MM.1S (cell line): ENCODE measurements around the gene ETV6.

Experiments
- DNase-seq: peaks from one replicate; pipeline ENCODE4 v3.0.0-alpha.2; 2015
- H2AFZ ChIP-seq: fragments of 300-600 bp; sonication (generic); 2 replicates; pipeline ENCODE4 v1.6.0; 2016; ENCODE audit warnings: antibody characterized with exemption, low read length
- H3F3A ChIP-seq: fragments of 300-600 bp; sonication (generic); 2 replicates; pipeline ENCODE4 v1.6.1; 2016; ENCODE audit warnings: mild to moderate bottlenecking, antibody characterized with exemption, low read length, moderate library complexity, mixed read lengths; ENCODE audit not compliant: insufficient read depth
- H3K27ac ChIP-seq: fragments of 300-600 bp; sonication (generic); 2 replicates; pipeline ENCODE4 v1.5.1; 2016; ENCODE audit warnings: mild to moderate bottlenecking, low read length
- H3K27me3 ChIP-seq: fragments of 300-600 bp; sonication (generic); replicated peaks from 2 replicates; pipeline ENCODE4 v1.6.0; 2016; ENCODE audit warnings: low read length; ENCODE audit not compliant: insufficient read depth
- H3K36me3 ChIP-seq: fragments of 300-600 bp; sonication (generic); replicated peaks from 2 replicates; pipeline ENCODE4 v1.6.1; 2016; ENCODE audit warnings: mild to moderate bottlenecking, low read length, mixed read lengths; ENCODE audit not compliant: insufficient read depth
- H3K4me1 ChIP-seq: fragments of 300-600 bp; sonication (generic); 2 replicates; pipeline ENCODE4 v1.6.1; 2016; ENCODE audit warnings: low read length, mixed read lengths
- H3K4me2 ChIP-seq: fragments of 300-600 bp; sonication (generic); 2 replicates; pipeline ENCODE4 v1.6.0; 2016; ENCODE audit warnings: low read depth, low read length
- H3K4me3 ChIP-seq: fragments of 300-600 bp; sonication (generic); 2 replicates; pipeline ENCODE4 v1.5.1; 2016; ENCODE audit warnings: low read length, mixed read lengths
- H3K79me2 ChIP-seq: fragments of 300-600 bp; sonication (generic); 2 replicates; pipeline ENCODE4 v1.6.1; 2016; ENCODE audit warnings: mixed run types, low read length, mixed read lengths
- H3K9ac ChIP-seq: fragments of 300-600 bp; sonication (generic); 2 replicates; pipeline ENCODE4 v1.6.1; 2016; ENCODE audit warnings: low read length, mixed read lengths
- H3K9me2 ChIP-seq: fragments of 300-600 bp; sonication (generic); replicated peaks from 2 replicates; pipeline ENCODE4 v1.6.1; 2016; ENCODE audit warnings: mild to moderate bottlenecking, low read length, mixed read lengths; ENCODE audit not compliant: insufficient read depth
- H3K9me3 ChIP-seq: fragments of 300-600 bp; sonication (generic); replicated peaks from 2 replicates; pipeline ENCODE4 v1.6.1; 2016; ENCODE audit warnings: mild to moderate bottlenecking, low read length, mixed read lengths; ENCODE audit not compliant: insufficient read depth
- H4K20me1 ChIP-seq: fragments of 300-600 bp; sonication (generic); 2 replicates; pipeline ENCODE4 v1.6.1; 2016; ENCODE audit warnings: mild to moderate bottlenecking, low read length, moderate library complexity, mixed read lengths; ENCODE audit not compliant: insufficient read depth
- CTCF ChIP-seq: fragments of 300-600 bp; sonication (generic); IDR thresholded peaks from 2 replicates; pipeline ENCODE4 v1.5.1; 2016; ENCODE audit warnings: antibody characterized with exemption, low read length, mixed read lengths
- EZH2 ChIP-seq: fragments of 300-600 bp; sonication (generic); optimal IDR thresholded peaks from 2 replicates; pipeline ENCODE3; 2017; ENCODE audit warnings: low read depth, mild to moderate bottlenecking, antibody characterized with exemption, low read length, mixed read lengths
- EZH2phosphoT487 ChIP-seq: fragments of 300-600 bp; sonication (generic); IDR thresholded peaks from 2 replicates; pipeline ENCODE4 v1.6.1; 2018; ENCODE audit warnings: antibody characterized with exemption, low read length

ETV6 gene

GRCh38 chr12:11754256-11754655 lies 104.8 kb downstream of the ETV6 start:
- no peaks in the 10 kb centered on the region for H3K27me3 ChIP-seq
- no peak overlapping the region for H2AFZ ChIP-seq
- H3K4me2 ChIP-seq: no peak overlapping the region
- DNase-seq: no peak
- TF ChIP-seq EZH2phosphoT487: no peak
- no peak for TF ChIP-seq CTCF
- no peak for TF ChIP-seq EZH2
- no peak overlapping the region for H3K27ac ChIP-seq
- no peak overlapping the region for H3K4me3 ChIP-seq
- peaks cover 74% of the 10 kb centered on the region for H3K4me1 ChIP-seq
- H3K9me3 ChIP-seq: no peaks in the 10 kb centered on the region
- H3K9ac ChIP-seq: no peak overlapping the region
- H3F3A ChIP-seq: peaks cover 49% of the 10 kb centered on the region
- peaks cover 22% of the 10 kb centered on the region for H3K79me2 ChIP-seq
- no peaks in the 10 kb centered on the region for H3K36me3 ChIP-seq
- no peaks in the 10 kb centered on the region for H3K9me2 ChIP-seq
- H4K20me1 ChIP-seq: no peaks in the 10 kb centered on the region

GRCh38 chr12:11755302-11755930 lies 105.9 kb downstream of the ETV6 start:
- no peak for DNase-seq
- Histone ChIP-seq H3K4me2 (no peak overlapping the region), H3K27me3 (no peaks in the 10 kb centered on the region), H3K9me3 (no peaks in the 10 kb centered on the region), H4K20me1 (no peaks in the 10 kb centered on the region), H3K9me2 (no peaks in the 10 kb centered on the region), H3K36me3 (no peaks in the 10 kb centered on the region), H3K4me1 (peaks cover 74% of the 10 kb centered on the region), H3K4me3 (no peak overlapping the region), H3K79me2 (peaks cover 24% of the 10 kb centered on the region), H3K27ac (no peak overlapping the region), H2AFZ (no peak overlapping the region), H3K9ac (no peak overlapping the region), H3F3A (peaks cover 38% of the 10 kb centered on the region)
- TF ChIP-seq EZH2 (no peak), EZH2phosphoT487 (no peak), CTCF (no peak)

GRCh38 chr12:11756022-11756421 lies 106.5 kb downstream of the ETV6 start:
- no peak overlapping the region for H3K27ac ChIP-seq
- no peaks in the 10 kb centered on the region for H4K20me1 ChIP-seq
- H3K4me1 ChIP-seq: peaks cover 71% of the 10 kb centered on the region
- H3K9ac ChIP-seq: no peak overlapping the region
- DNase-seq: no peak
- no peaks in the 10 kb centered on the region for H3K27me3 ChIP-seq
- no peak for TF ChIP-seq CTCF
- TF ChIP-seq EZH2phosphoT487: no peak
- no peak for TF ChIP-seq EZH2
- no peaks in the 10 kb centered on the region for H3K9me2 ChIP-seq
- H3K36me3 ChIP-seq: no peaks in the 10 kb centered on the region
- no peak overlapping the region for H3K4me3 ChIP-seq
- H3K9me3 ChIP-seq: no peaks in the 10 kb centered on the region
- no peak overlapping the region for H3K4me2 ChIP-seq
- peaks cover 21% of the 10 kb centered on the region for H3K79me2 ChIP-seq
- H2AFZ ChIP-seq: no peak overlapping the region
- peaks cover 32% of the 10 kb centered on the region for H3F3A ChIP-seq
